Thoracic aorta (tissue), 2 donors: ENCODE results near the gene PANK4. TPM values are rescaled to one million over a fixed set of nuclear protein-coding genes. Genes with fewer than 3 reads are reported as not detected.

Experiments
- ATAC-seq: fragments of 150-250 bp; one replicate; pipeline ENCODE4 v1.8.0; 2017; ENCODE audit warnings: low read depth; ENCODE audit not compliant: insufficient number of reproducible peaks, low FRiP score
- DNase-seq: peaks from one replicate; pipeline ENCODE4 v3.0.0-alpha.2; 2020; ENCODE audit warnings: low spot score
- H3K27ac ChIP-seq, 2 donors: fragments of 200-600 bp; sonication (generic); 1 replicate in 1 of 2; 2 replicates in 1 of 2; pipeline ENCODE4 v1.5.1; 2016; ENCODE audit warnings: mild to moderate bottlenecking in 2 of 2, moderate library complexity in 2 of 2
- H3K27me3 ChIP-seq: fragments of 200-600 bp; sonication (generic); replicated peaks from 2 replicates; pipeline ENCODE4 v1.6.0; 2016; ENCODE audit warnings: mild to moderate bottlenecking; ENCODE audit not compliant: insufficient read depth
- H3K36me3 ChIP-seq: fragments of 200-600 bp; sonication (generic); one replicate; pipeline ENCODE4 v1.5.1; 2016
- H3K4me1 ChIP-seq, 2 donors: fragments of 200-600 bp; sonication (generic); 1 replicate in 1 of 2; 2 replicates in 1 of 2; pipeline versions ENCODE4 v1.5.1 to v1.6.0; 2016; ENCODE audit warnings: low read depth in 2 of 2, mild to moderate bottlenecking in 1 of 2; ENCODE audit not compliant: control insufficient read depth in 1 of 2
- H3K4me3 ChIP-seq: fragments of 200-600 bp; sonication (generic); 2 replicates; pipeline ENCODE4 v1.5.1; 2016; ENCODE audit warnings: mild to moderate bottlenecking
- H3K9me3 ChIP-seq: fragments of 200-600 bp; sonication (generic); 2 replicates; pipeline ENCODE4 v1.5.1; 2016
- CTCF ChIP-seq: fragments of 200-600 bp; sonication (generic); IDR thresholded peaks from one replicate; pipeline ENCODE4 v1.5.1; 2019; ENCODE audit warnings: antibody characterized with exemption
- total RNA-seq, 2 donors: library from RNA; depleted of rRNA; stranded (reverse); fragments of >200 nt; gene quantifications; one replicate each; pipeline versions ENCODE4 v1.1.0 to v1.2.3, GENCODE V29; 2016

PANK4 gene
- total RNA-seq, 2 donors from 2014 or later: 27.1 to 32.0 TPM

- no peaks in the 10 kb centered on the region for H3K36me3 ChIP-seq
- DNase-seq: no peak
- H3K27me3 ChIP-seq: no peaks in the 10 kb centered on the region
- H3K4me1 ChIP-seq: no peaks in the 10 kb centered on the region
- H3K27ac ChIP-seq: no peak overlapping the region
- no peaks in the 10 kb centered on the region for H3K9me3 ChIP-seq
- TF ChIP-seq CTCF: no peak
- ATAC-seq: no peak
- no peak overlapping the region for H3K4me3 ChIP-seq
These were observed 44.5 kb downstream of the PANK4 start for GRCh38 chr1:2481885-2482284.

- TF ChIP-seq CTCF: no peak
- Histone ChIP-seq H3K4me1 (no peaks in the 10 kb centered on the region), H3K36me3 (no peaks in the 10 kb centered on the region), H3K9me3 (no peaks in the 10 kb centered on the region), H3K27me3 (no peaks in the 10 kb centered on the region), H3K27ac (no peak overlapping the region), H3K4me3 (no peak overlapping the region)
- no peak for DNase-seq
- ATAC-seq: no peak
These were observed 45.4 kb downstream of the PANK4 start for GRCh38 chr1:2480986-2481364.

- Histone ChIP-seq H3K36me3 (no peaks in the 10 kb centered on the region), H3K27me3 (no peaks in the 10 kb centered on the region), H3K27ac (no peak overlapping the region), H3K4me3 (no peak overlapping the region), H3K4me1 (no peaks in the 10 kb centered on the region), H3K9me3 (no peaks in the 10 kb centered on the region)
- no peak for TF ChIP-seq CTCF
- ATAC-seq (no peak), DNase-seq (no peak)
These were observed 46.0 kb downstream of the PANK4 start for GRCh38 chr1:2480236-2480985.

- ATAC-seq: no peak
- Histone ChIP-seq H3K4me3 (no peak overlapping the region), H3K4me1 (no peaks in the 10 kb centered on the region), H3K9me3 (no peaks in the 10 kb centered on the region), H3K27me3 (no peaks in the 10 kb centered on the region), H3K36me3 (no peaks in the 10 kb centered on the region), H3K27ac (no peak overlapping the region)
- TF ChIP-seq CTCF: no peak
- DNase-seq: no peak
These were observed 46.8 kb downstream of the PANK4 start for GRCh38 chr1:2479618-2480017.

- TF ChIP-seq CTCF: no peak
- DNase-seq (no peak), ATAC-seq (no peak)
- H3K4me3 ChIP-seq: no peak overlapping the region
- no peaks in the 10 kb centered on the region for H3K36me3 ChIP-seq
- H3K27ac ChIP-seq: no peak overlapping the region
- no peaks in the 10 kb centered on the region for H3K9me3 ChIP-seq
- no peaks in the 10 kb centered on the region for H3K27me3 ChIP-seq
- H3K4me1 ChIP-seq: no peaks in the 10 kb centered on the region
These were observed 47.2 kb downstream of the PANK4 start for GRCh38 chr1:2479186-2479585.
